SK-N-SH (cell line): Measurements from ENCODE around the gene SLC25A21. TPM values are rescaled to one million over a fixed set of nuclear protein-coding genes. Genes with fewer than 3 reads are reported as not detected.

Experiments
- CTCF ChIA-PET: fragments of 300-600, 350-600 bp; formaldehyde crosslinking; extraction: SDS; loops from one replicate; lab custom pipeline; 2021; lab: Yijun Ruan, JAX
- POLR2A ChIA-PET: fragments of 350-600 bp; sonication (Branson Sonifier 250); formaldehyde crosslinking; extraction: SDS; loops from one replicate; lab custom pipeline; 2020; ENCODE audit warnings: antibody characterized with exemption, inconsistent platforms; lab: Yijun Ruan, JAX
- DNase-seq: peaks from one replicate; pipeline ENCODE4 v3.0.0; 2012
- H2AFZ ChIP-seq: fragments of 200-600 bp; sonication (generic); 2 replicates; pipeline ENCODE4 v1.8.1; 2016; ENCODE audit warnings: antibody characterized with exemption, mild to moderate bottlenecking, low read depth
- H3F3A ChIP-seq: fragments of 200-600 bp; sonication (generic); replicated peaks from 2 replicates; pipeline ENCODE3; 2016; ENCODE audit warnings: antibody characterized with exemption, mild to moderate bottlenecking; ENCODE audit not compliant: insufficient read depth
- H3K27ac ChIP-seq, 2 experiments: fragments of 200-500 bp in 1 of 2; fragments of 200-600 bp in 1 of 2; sonication (Bioruptor generic) in 1 of 2; sonication (generic), shearing (Covaris generic) in 1 of 2; 2 replicates each; pipeline versions ENCODE4 v1.5.1 to v1.6.1; 2014 to 2016; ENCODE audit warnings: low read depth in 2 of 2, inconsistent platforms in 1 of 2, low read length in 1 of 2, mild to moderate bottlenecking in 1 of 2, mixed read lengths in 1 of 2
- H3K27me3 ChIP-seq: fragments of 200-600 bp; sonication (generic), shearing (Covaris generic); 2 replicates; pipeline ENCODE4 v1.6.1; 2016; ENCODE audit warnings: mixed run types; ENCODE audit not compliant: insufficient read depth
- H3K36me3 ChIP-seq, 2 experiments: fragments of 200-500 bp in 1 of 2; fragments of 200-600 bp in 1 of 2; sonication (Bioruptor generic) in 1 of 2; sonication (generic) in 1 of 2; replicated peaks in 1 of 2; 2 replicates each; pipeline versions ENCODE3 to v1.5.1; 2014 to 2016; ENCODE audit warnings: low read length in 1 of 2, mild to moderate bottlenecking in 1 of 2; ENCODE audit not compliant: insufficient read depth in 2 of 2, control insufficient read depth in 1 of 2
- H3K4me1 ChIP-seq, 2 experiments: fragments of 200-500 bp in 1 of 2; fragments of 200-600 bp in 1 of 2; sonication (Bioruptor generic) in 1 of 2; sonication (generic), shearing (Covaris generic) in 1 of 2; 2 replicates each; pipeline versions ENCODE4 v1.5.1 to v1.6.1; 2014 to 2016; ENCODE audit warnings: low read depth in 1 of 2, low read length in 1 of 2, mixed run types in 1 of 2; ENCODE audit not compliant: insufficient read depth in 2 of 2, control insufficient read depth in 1 of 2
- H3K4me2 ChIP-seq: fragments of 200-600 bp; sonication (generic), shearing (Covaris generic); 2 replicates; pipeline ENCODE4 v1.6.1; 2017; ENCODE audit warnings: mixed run types
- H3K4me3 ChIP-seq, 2 experiments: fragments of 200-500 bp in 1 of 2; fragments of 200-600 bp in 1 of 2; sonication (Bioruptor generic) in 1 of 2; sonication (generic), shearing (Covaris generic) in 1 of 2; 2 replicates each; pipeline versions ENCODE4 v1.5.1 to v1.8.1; 2014 to 2016; ENCODE audit warnings: low read depth in 2 of 2, inconsistent platforms in 1 of 2, low read length in 1 of 2, mild to moderate bottlenecking in 1 of 2, mixed read lengths in 1 of 2, moderate library complexity in 1 of 2
- H3K79me2 ChIP-seq: fragments of 200-600 bp; sonication (generic); 2 replicates; pipeline ENCODE4 v1.8.1; 2017; ENCODE audit warnings: mild to moderate bottlenecking; ENCODE audit not compliant: insufficient read depth
- H3K9ac ChIP-seq: fragments of 200-600 bp; sonication (generic); 2 replicates; pipeline ENCODE4 v1.6.1; 2017; ENCODE audit warnings: mixed run types
- H3K9me2 ChIP-seq: fragments of 200-600 bp; sonication (generic); 2 replicates; pipeline ENCODE4 v1.6.1; 2017; ENCODE audit warnings: mixed run types
- H3K9me3 ChIP-seq: fragments of 200-600 bp; sonication (generic); 2 replicates; pipeline ENCODE4 v1.6.1; 2017; ENCODE audit warnings: mixed run types, mild to moderate bottlenecking, moderate library complexity
- H4K20me1 ChIP-seq: fragments of 200-600 bp; sonication (generic); 2 replicates; pipeline ENCODE4 v1.6.1; 2017; ENCODE audit warnings: mild to moderate bottlenecking, mixed run types; ENCODE audit not compliant: insufficient read depth
- EP300 ChIP-seq, 2 experiments: IDR thresholded peaks; 2 replicates each; pipeline versions ENCODE4 v1.4.0 to v1.6.1; 2012; ENCODE audit warnings: borderline replicate concordance in 1 of 2, low read depth in 1 of 2, low read length in 1 of 2
- FOSL2 ChIP-seq: IDR thresholded peaks from 2 replicates; pipeline ENCODE4 v1.4.0; 2012; ENCODE audit warnings: low read depth, mild to moderate bottlenecking, moderate library complexity, borderline replicate concordance
- FOXJ3 ChIP-seq: sonication (generic); formaldehyde crosslinking; IDR thresholded peaks from 2 replicates; pipeline ENCODE4 v1.5.1; 2020; ENCODE audit warnings: mild to moderate bottlenecking, missing genetic modification reagents
- FOXM1 ChIP-seq: IDR thresholded peaks from 2 replicates; pipeline ENCODE4 v1.4.0; 2012; ENCODE audit warnings: low read depth, mild to moderate bottlenecking
- GATA2 ChIP-seq: sonication (generic); formaldehyde crosslinking; IDR thresholded peaks from 2 replicates; pipeline ENCODE4 v1.5.0; 2020; ENCODE audit warnings: mild to moderate bottlenecking, missing genetic modification reagents
- MEF2A ChIP-seq: IDR thresholded peaks from 2 replicates; pipeline ENCODE4 v1.4.0; 2012; ENCODE audit warnings: low read depth, borderline replicate concordance
- NRF1 ChIP-seq: IDR thresholded peaks from 2 replicates; pipeline ENCODE4 v1.6.1; 2012; ENCODE audit warnings: low read depth, mild to moderate bottlenecking, low read length
- POLR2AphosphoS5 ChIP-seq: IDR thresholded peaks from 2 replicates; pipeline ENCODE4 v1.6.1; 2012; ENCODE audit warnings: low read depth, low read length
- RXRA ChIP-seq: IDR thresholded peaks from 2 replicates; pipeline ENCODE4 v1.4.0; 2012; ENCODE audit warnings: low read depth, mild to moderate bottlenecking, borderline replicate concordance
- USF1 ChIP-seq: IDR thresholded peaks from 2 replicates; pipeline ENCODE4 v1.4.0; 2012; ENCODE audit warnings: low read depth, borderline replicate concordance
- YY1 ChIP-seq: IDR thresholded peaks from 2 replicates; pipeline ENCODE4 v1.4.0; 2012; ENCODE audit warnings: low read depth, mild to moderate bottlenecking
- WGBS: methylation state at CpG from one replicate; pipeline ENCODE4 v1.1.6; 2017; ENCODE audit warnings: low lambda C conversion rate; 5-methylcytosine and 5-hydroxymethylcytosine counted together
- polyA plus RNA-seq, 3 experiments: library from polyadenylated mRNA; depleted of rRNA; stranded (reverse); fragments of >200 nt; gene quantifications; 2 replicates each; pipeline ENCODE4 v1.2.3, GENCODE V29; 2012

Gene SLC25A21
- polyA plus RNA-seq, 1 of the 3 experiments (the other 2 are of a cell fraction): not detected

GRCh38 chr14:36856095-36856878 lies 316.1 kb downstream of the SLC25A21 start:
- no peaks in the 10 kb centered on the region for H3K4me1 ChIP-seq
- WGBS: 19% methylated on average over 10 of the region's 15 CpGs
- no peaks in the 10 kb centered on the region for H4K20me1 ChIP-seq
- H3K4me3 ChIP-seq: no peak overlapping the region
- no peaks in the 10 kb centered on the region for H3K36me3 ChIP-seq
- H2AFZ ChIP-seq: no peak overlapping the region
- no peak overlapping the region for H3K27ac ChIP-seq
- no peaks in the 10 kb centered on the region for H3K27me3 ChIP-seq
- H3K9me2 ChIP-seq: no peaks in the 10 kb centered on the region
- no peak for DNase-seq
- CTCF ChIA-PET: no interaction called here
- no peaks in the 10 kb centered on the region for H3K9me3 ChIP-seq
- no peaks in the 10 kb centered on the region for H3F3A ChIP-seq
- H3K79me2 ChIP-seq: no peaks in the 10 kb centered on the region
- H3K4me2 ChIP-seq: no peak overlapping the region
- TF ChIP-seq YY1 (no peak), USF1 (no peak), RXRA (no peak), GATA2 (no peak), FOXJ3 (CRISPR knock-in tag) (no peak), FOSL2 (no peak), FOXM1 (no peak), NRF1 (no peak), EP300 (IDR thresholded peaks at IDR 0.05; ENCODE audit: borderline replicate concordance in 1 of 2, low read depth in 1 of 2, low read length in 1 of 2) (no peak)
- POLR2A ChIA-PET: no interaction called here
- no peak overlapping the region for H3K9ac ChIP-seq

GRCh38 chr14:36855396-36855795 lies 317.0 kb downstream of the SLC25A21 start:
- Histone ChIP-seq H3F3A (no peaks in the 10 kb centered on the region), H3K79me2 (no peaks in the 10 kb centered on the region), H3K27me3 (no peaks in the 10 kb centered on the region), H3K27ac (no peak overlapping the region), H3K4me3 (no peak overlapping the region), H3K9me2 (no peaks in the 10 kb centered on the region), H4K20me1 (no peaks in the 10 kb centered on the region), H2AFZ (no peak overlapping the region), H3K4me2 (no peak overlapping the region), H3K9ac (no peak overlapping the region), H3K4me1 (no peaks in the 10 kb centered on the region), H3K9me3 (no peaks in the 10 kb centered on the region), H3K36me3 (no peaks in the 10 kb centered on the region)
- POLR2A ChIA-PET: no interaction called here
- TF ChIP-seq POLR2AphosphoS5 (no peak), NRF1 (no peak)
- WGBS: 8% methylated on average over 1 of the region's 3 CpGs
- DNase-seq: no peak
- CTCF ChIA-PET: no interaction called here

GRCh38 chr14:36852981-36853691 lies 319.3 kb downstream of the SLC25A21 start:
- Histone ChIP-seq H3K4me1 (no peaks in the 10 kb centered on the region; a peak in 1 of 4 replicates), H3K27ac (no peak overlapping the region), H3K27me3 (no peaks in the 10 kb centered on the region), H3K79me2 (no peaks in the 10 kb centered on the region), H3F3A (no peaks in the 10 kb centered on the region), H3K9me3 (no peaks in the 10 kb centered on the region), H3K4me2 (no peak overlapping the region), H3K36me3 (no peaks in the 10 kb centered on the region), H4K20me1 (no peaks in the 10 kb centered on the region), H2AFZ (no peak overlapping the region), H3K4me3 (no peak overlapping the region), H3K9me2 (no peaks in the 10 kb centered on the region), H3K9ac (no peak overlapping the region)
- ChIA-PET CTCF (no interaction called here), POLR2A (no interaction called here)
- 7% methylated on average over 3 of the region's 5 CpGs for WGBS
- TF ChIP-seq MEF2A: no peak
- DNase-seq: no peak
